Fibroblast of mammary gland (primary cell): ENCODE data around the gene DCLK1.

ENCODE experiments used
- DNase-seq: peaks from one replicate; pipeline ENCODE4 v3.0.0-alpha.2; 2010; ENCODE audit warnings: low read depth
- H3K4me3 ChIP-seq: 2 replicates; pipeline ENCODE4 v1.5.1; 2011; ENCODE audit warnings: low read depth, mild to moderate bottlenecking, low read length, moderate library complexity; ENCODE audit not compliant: control insufficient read depth
- TF ChIP-seq, protein P1 (sequence below): conservative IDR thresholded peaks from 2 replicates; pipeline ENCODE4 v1.5.1; 2011; ENCODE audit warnings: low read depth, low read length, inconsistent platforms; ENCODE audit not compliant: control insufficient read depth, insufficient read depth

Gene DCLK1

DNA sequence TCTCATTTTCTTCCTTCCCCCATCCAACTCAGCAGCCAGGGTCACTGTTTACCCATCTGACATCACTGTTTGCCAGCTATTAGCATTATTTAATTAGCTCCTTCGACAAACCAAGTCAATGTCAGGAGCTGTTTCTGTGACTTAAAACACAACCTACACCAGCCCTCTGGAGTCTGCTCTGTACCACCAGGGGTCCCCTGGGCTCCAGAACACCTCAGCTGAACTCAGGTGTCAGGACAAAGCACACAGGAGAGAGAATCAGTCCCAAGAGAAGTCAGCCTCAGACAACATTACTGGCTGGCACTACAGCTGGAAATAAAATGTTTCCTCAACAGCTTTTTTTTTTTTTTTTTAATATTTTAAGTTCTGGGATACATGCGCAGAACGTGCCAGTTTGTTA is 45.1 kb downstream of the DCLK1 start:
- no peak overlapping the region for H3K4me3 ChIP-seq
- no peak for DNase-seq
- TF ChIP-seq, protein P1, sequence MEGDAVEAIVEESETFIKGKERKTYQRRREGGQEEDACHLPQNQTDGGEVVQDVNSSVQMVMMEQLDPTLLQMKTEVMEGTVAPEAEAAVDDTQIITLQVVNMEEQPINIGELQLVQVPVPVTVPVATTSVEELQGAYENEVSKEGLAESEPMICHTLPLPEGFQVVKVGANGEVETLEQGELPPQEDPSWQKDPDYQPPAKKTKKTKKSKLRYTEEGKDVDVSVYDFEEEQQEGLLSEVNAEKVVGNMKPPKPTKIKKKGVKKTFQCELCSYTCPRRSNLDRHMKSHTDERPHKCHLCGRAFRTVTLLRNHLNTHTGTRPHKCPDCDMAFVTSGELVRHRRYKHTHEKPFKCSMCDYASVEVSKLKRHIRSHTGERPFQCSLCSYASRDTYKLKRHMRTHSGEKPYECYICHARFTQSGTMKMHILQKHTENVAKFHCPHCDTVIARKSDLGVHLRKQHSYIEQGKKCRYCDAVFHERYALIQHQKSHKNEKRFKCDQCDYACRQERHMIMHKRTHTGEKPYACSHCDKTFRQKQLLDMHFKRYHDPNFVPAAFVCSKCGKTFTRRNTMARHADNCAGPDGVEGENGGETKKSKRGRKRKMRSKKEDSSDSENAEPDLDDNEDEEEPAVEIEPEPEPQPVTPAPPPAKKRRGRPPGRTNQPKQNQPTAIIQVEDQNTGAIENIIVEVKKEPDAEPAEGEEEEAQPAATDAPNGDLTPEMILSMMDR: no peak

DNA sequence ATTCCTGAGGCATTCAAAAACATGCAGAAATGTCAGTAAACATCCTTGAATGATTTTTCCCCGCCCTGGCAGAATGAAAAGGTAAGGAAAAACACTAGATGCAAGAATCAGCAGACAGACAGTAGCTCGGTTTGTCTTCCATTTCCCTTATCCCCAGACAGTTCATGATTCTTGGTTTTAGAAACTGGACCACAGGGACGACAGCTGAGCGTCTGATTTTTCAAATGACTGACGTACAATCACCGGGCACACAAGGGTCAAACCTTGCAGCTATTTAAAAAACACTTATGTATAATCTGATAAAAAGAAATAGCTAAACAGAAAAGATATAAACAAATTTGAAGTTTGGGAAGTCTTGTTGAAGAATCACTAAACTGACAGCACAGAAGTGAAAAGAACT is 47.1 kb downstream of the DCLK1 start:
- TF ChIP-seq, protein P1: no peak
- no peak for DNase-seq
- H3K4me3 ChIP-seq: no peak overlapping the region

DNA sequence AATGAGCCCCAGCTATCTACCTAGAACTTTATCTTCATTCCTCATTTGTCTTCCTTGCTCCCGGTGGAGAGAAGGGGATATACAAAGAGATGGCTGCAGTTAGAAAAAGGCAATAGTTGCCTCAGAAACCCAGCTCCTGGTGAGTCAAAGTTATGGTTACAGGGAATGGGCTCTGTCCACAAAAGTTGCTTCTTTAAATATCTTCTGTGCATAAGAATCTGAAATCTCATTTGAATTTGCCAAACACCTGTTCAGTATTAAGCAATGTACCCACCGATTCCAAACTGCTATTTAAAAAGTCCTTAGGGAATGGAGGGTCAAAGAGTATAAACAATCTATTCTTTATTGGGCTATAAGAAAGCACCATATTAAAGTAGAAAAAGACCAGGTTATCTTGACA is 48.4 kb downstream of the DCLK1 start:
- H3K4me3 ChIP-seq: no peak overlapping the region

DNA sequence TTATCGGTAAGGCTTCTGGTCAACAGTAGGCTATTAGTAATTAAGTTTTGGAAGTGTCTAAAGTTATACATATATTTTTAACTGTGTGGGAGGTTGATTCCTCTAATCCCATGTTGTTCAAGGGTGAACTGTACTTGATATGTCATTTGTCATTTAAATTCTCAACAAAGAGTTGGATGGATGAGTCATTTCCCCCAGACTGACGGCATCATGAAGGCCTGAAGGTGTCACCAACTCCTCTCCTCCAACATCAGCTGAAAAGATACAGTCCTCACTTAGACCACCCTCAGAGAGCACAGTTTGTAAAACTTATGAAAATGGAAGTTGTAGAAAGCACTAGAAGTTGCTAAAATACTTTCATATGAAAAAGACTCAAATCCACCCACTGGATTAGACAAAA is 48.8 kb downstream of the DCLK1 start:
- TF ChIP-seq, protein P1: no peak
- no peak overlapping the region for H3K4me3 ChIP-seq
- peak; percentile 22 for DNase-seq

More for the DNA sequence above, 48.4 kb downstream of the DCLK1 start:
- TF ChIP-seq, protein P1: no peak
- DNase-seq: no peak

DNA sequence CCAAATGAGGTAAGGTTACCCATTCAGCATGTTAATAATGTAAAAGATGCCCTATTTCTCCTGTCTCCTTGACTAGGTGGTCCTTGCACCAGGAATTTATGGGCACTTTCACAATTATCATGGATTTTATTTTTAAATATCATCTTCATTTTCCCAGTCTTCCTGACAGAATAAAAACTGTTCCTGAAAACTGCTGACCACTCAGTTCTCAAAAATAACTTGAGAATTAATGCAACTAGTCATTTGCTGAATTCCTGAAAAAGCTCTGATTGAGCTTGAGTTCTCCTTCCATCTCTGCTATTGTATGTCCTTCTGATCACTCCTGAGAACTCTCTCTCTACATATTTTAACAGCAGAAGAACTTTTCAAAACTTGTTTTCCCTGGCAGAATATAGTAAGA is 55.0 kb downstream of the DCLK1 start:
- TF ChIP-seq, protein P1: no peak
- H3K4me3 ChIP-seq: no peak overlapping the region

DNA sequence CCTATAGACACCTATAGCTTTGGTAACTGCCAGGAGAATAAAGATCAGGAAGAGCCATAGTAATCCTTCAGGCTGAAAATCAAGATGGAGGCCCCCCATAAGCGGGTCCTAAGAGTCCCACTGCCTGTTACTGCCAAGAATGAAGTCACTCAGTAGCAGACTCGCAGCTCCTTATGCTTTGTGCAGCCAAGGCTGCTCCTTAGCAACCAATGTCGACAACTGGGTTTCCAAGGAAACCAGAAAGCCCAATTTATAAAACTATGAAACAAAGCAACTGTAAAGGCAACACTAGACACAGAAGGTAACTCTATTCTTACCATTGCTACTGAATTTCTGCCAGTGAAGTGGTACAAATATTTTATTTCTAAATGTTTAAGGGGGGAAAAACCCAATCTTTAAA is 56.5 kb downstream of the DCLK1 start:
- DNase-seq: no peak
- H3K4me3 ChIP-seq: no peak overlapping the region
- TF ChIP-seq, protein P1: no peak

More for the DNA sequence above, 55.0 kb downstream of the DCLK1 start:
- no peak for DNase-seq
